Rectal smooth muscle tissue (tissue), 1 donor: Measurements from ENCODE around the gene ULK4.
"Not testable (repeated sequence)": the region's sequence is repeated elsewhere in the genome, so short reads cannot be mapped to it uniquely, and the experiment has no call there.

Source experiments
- H3K27ac ChIP-seq: one replicate; pipeline ENCODE4 v1.7.0; 2013; ENCODE audit warnings: low read depth, low read length, inconsistent platforms
- H3K27me3 ChIP-seq: one replicate; pipeline ENCODE4 v1.7.0; 2013; ENCODE audit warnings: low read length; ENCODE audit not compliant: control insufficient read depth, insufficient read depth
- H3K36me3 ChIP-seq: one replicate; pipeline ENCODE4 v1.7.0; 2013; ENCODE audit warnings: low read length; ENCODE audit not compliant: control insufficient read depth, insufficient read depth
- H3K4me1 ChIP-seq: one replicate; pipeline ENCODE4 v1.7.0; 2013; ENCODE audit warnings: low read length; ENCODE audit not compliant: control insufficient read depth, insufficient read depth
- H3K4me3 ChIP-seq: one replicate; pipeline ENCODE4 v1.7.0; 2013; ENCODE audit warnings: low read length
- H3K9ac ChIP-seq: one replicate; pipeline ENCODE4 v1.7.0; 2013; ENCODE audit warnings: low read length

ULK4 gene

GRCh38 chr3:41447701-41448100 is 514.2 kb downstream of the ULK4 start:
- Histone ChIP-seq H3K4me1 (no peaks in the 10 kb centered on the region), H3K27ac (no peak overlapping the region), H3K9ac (no peak overlapping the region), H3K27me3 (no peaks in the 10 kb centered on the region), H3K36me3 (no peaks in the 10 kb centered on the region), H3K4me3 (no peak overlapping the region)

GRCh38 chr3:41446316-41446715 is 515.6 kb downstream of the ULK4 start:
- H3K36me3 ChIP-seq, H3K27ac ChIP-seq, H3K9ac ChIP-seq, H3K27me3 ChIP-seq, H3K4me3 ChIP-seq, H3K4me1 ChIP-seq: not testable (repeated sequence)

GRCh38 chr3:41441568-41441967 is 520.3 kb downstream of the ULK4 start:
- Histone ChIP-seq H3K27me3 (no peaks in the 10 kb centered on the region), H3K4me3 (no peak overlapping the region), H3K4me1 (no peaks in the 10 kb centered on the region), H3K36me3 (no peaks in the 10 kb centered on the region), H3K27ac (no peak overlapping the region), H3K9ac (no peak overlapping the region)

- Histone ChIP-seq H3K9ac (no peak overlapping the region), H3K36me3 (no peaks in the 10 kb centered on the region), H3K4me1 (no peaks in the 10 kb centered on the region), H3K27me3 (no peaks in the 10 kb centered on the region), H3K4me3 (no peak overlapping the region), H3K27ac (no peak overlapping the region)
These were observed 520.8 kb downstream of the ULK4 start for GRCh38 chr3:41441139-41441538.

GRCh38 chr3:41436983-41437382 is 524.9 kb downstream of the ULK4 start:
- H3K27me3 ChIP-seq: no peaks in the 10 kb centered on the region
- H3K9ac ChIP-seq: no peak overlapping the region
- H3K4me1 ChIP-seq: no peaks in the 10 kb centered on the region
- no peak overlapping the region for H3K4me3 ChIP-seq
- H3K36me3 ChIP-seq: no peaks in the 10 kb centered on the region
- no peak overlapping the region for H3K27ac ChIP-seq

- Histone ChIP-seq H3K27me3 (no peaks in the 10 kb centered on the region), H3K36me3 (no peaks in the 10 kb centered on the region), H3K4me3 (no peak overlapping the region), H3K4me1 (no peaks in the 10 kb centered on the region), H3K27ac (no peak overlapping the region), H3K9ac (no peak overlapping the region)
These were observed 527.1 kb downstream of the ULK4 start for GRCh38 chr3:41434781-41435180.

GRCh38 chr3:41431386-41431785 is 530.5 kb downstream of the ULK4 start:
- H3K36me3 ChIP-seq: no peaks in the 10 kb centered on the region
- no peak overlapping the region for H3K9ac ChIP-seq
- H3K27ac ChIP-seq: no peak overlapping the region
- no peaks in the 10 kb centered on the region for H3K27me3 ChIP-seq
- H3K4me1 ChIP-seq: no peaks in the 10 kb centered on the region
- no peak overlapping the region for H3K4me3 ChIP-seq

- Histone ChIP-seq H3K9ac (no peak overlapping the region), H3K36me3 (no peaks in the 10 kb centered on the region), H3K27ac (no peak overlapping the region), H3K4me3 (no peak overlapping the region), H3K4me1 (no peaks in the 10 kb centered on the region), H3K27me3 (no peaks in the 10 kb centered on the region)
These were observed 531.0 kb downstream of the ULK4 start for GRCh38 chr3:41430886-41431285.

GRCh38 chr3:41430391-41430790 is 531.5 kb downstream of the ULK4 start:
- Histone ChIP-seq H3K27me3 (no peaks in the 10 kb centered on the region), H3K4me1 (no peaks in the 10 kb centered on the region), H3K4me3 (no peak overlapping the region), H3K36me3 (no peaks in the 10 kb centered on the region), H3K9ac (no peak overlapping the region), H3K27ac (no peak overlapping the region)

- Histone ChIP-seq H3K9ac (no peak overlapping the region), H3K27ac (no peak overlapping the region), H3K27me3 (no peaks in the 10 kb centered on the region), H3K36me3 (no peaks in the 10 kb centered on the region), H3K4me1 (no peaks in the 10 kb centered on the region), H3K4me3 (no peak overlapping the region)
These were observed 535.4 kb downstream of the ULK4 start for GRCh38 chr3:41426485-41426884.

GRCh38 chr3:41424543-41425300 is 537.2 kb downstream of the ULK4 start:
- no peak overlapping the region for H3K9ac ChIP-seq
- H3K27ac ChIP-seq: no peak overlapping the region
- no peak overlapping the region for H3K4me3 ChIP-seq
- no peaks in the 10 kb centered on the region for H3K27me3 ChIP-seq
- no peaks in the 10 kb centered on the region for H3K36me3 ChIP-seq
- H3K4me1 ChIP-seq: no peaks in the 10 kb centered on the region

- H3K36me3 ChIP-seq: no peaks in the 10 kb centered on the region
- no peaks in the 10 kb centered on the region for H3K27me3 ChIP-seq
- H3K4me3 ChIP-seq: no peak overlapping the region
- H3K4me1 ChIP-seq: no peaks in the 10 kb centered on the region
- no peak overlapping the region for H3K27ac ChIP-seq
- H3K9ac ChIP-seq: no peak overlapping the region
These were observed 542.1 kb downstream of the ULK4 start for GRCh38 chr3:41419809-41420208.

- Histone ChIP-seq H3K9ac (no peak overlapping the region), H3K27ac (no peak overlapping the region), H3K4me3 (no peak overlapping the region), H3K27me3 (no peaks in the 10 kb centered on the region), H3K4me1 (no peaks in the 10 kb centered on the region), H3K36me3 (no peaks in the 10 kb centered on the region)
These were observed 542.8 kb downstream of the ULK4 start for GRCh38 chr3:41418961-41419691.
